GM21717 (cell line): ENCODE data around the gene SMPD3.

Source experiments
- ATAC-seq: cut with Tn5 transposase; IDR thresholded peaks from one replicate; pipeline ENCODE4 v1.9.1; 2021; ENCODE audit warnings: mild to moderate bottlenecking, moderate library complexity; ENCODE audit not compliant: unreplicated experiment

Gene SMPD3

DNA sequence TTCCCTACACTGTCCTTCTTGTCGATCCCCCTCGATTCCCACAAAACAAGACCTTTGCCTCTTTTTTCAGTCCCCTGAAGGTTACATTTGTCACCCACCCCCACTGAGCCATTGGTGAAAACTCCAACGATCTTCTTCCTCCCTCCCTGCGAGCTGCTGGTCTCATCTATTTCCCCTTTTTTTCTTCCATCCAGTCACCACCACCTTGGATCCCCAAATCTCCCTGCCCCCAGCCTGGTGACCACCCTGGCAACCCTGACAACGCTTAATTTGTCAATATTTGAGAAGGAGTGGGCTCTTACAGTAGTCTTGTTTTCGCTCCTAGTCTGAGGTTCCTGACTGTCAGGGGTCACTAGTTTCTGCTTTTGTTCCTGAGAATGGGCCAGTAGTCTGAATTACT lies 62.9 kb downstream of the SMPD3 start:
- no peak for ATAC-seq

GRCh38 chr16:68384288-68385161 lies 63.8 kb downstream of the SMPD3 start:
- ATAC-seq, result peak; percentile 45

DNA sequence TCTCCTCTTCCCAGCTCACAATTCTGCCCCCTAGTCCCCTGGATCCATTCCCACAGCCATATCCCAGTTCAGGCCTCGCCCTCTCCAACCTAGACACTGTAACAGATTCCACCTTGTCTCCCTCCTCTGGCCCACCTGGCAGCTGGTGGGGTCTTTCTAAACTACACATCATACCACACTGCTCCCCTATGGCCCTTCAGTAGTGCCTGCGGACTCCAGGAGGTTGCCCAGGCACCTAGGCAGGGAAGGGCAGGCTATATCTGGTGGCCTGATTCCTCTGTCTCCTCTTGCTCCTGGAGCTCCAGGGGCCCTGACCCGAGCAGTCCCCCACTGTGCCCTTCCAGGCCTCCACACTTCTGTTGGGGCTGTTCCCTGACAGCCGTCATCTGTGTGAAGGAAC lies 64.5 kb downstream of the SMPD3 start:
- ATAC-seq, result no peak

DNA sequence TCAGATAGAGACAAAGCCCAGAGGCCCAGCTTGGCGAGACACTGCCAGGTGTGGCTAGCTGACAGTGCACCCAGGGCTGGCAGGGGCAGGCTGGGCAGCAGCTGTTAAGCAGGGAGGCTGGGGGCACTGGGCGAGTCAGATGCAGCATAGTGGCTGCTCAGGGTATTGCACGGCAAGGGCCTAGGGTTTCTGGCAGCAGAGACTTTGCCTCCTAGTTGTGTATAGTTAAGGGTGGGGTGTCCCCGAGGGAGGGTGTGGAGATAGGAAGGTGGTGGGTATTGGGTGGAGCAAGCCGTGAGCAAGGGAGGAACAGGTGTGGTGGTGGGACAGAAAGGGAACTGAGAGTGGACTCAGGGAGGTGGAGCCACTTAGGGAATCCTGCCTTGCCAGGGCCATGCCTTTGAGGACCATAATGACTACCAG lies 66.0 kb downstream of the SMPD3 start:
- ATAC-seq, result no peak

- no peak for ATAC-seq
Measured at GRCh38 chr16:68381363-68381724, 67.0 kb downstream of the SMPD3 start.

DNA sequence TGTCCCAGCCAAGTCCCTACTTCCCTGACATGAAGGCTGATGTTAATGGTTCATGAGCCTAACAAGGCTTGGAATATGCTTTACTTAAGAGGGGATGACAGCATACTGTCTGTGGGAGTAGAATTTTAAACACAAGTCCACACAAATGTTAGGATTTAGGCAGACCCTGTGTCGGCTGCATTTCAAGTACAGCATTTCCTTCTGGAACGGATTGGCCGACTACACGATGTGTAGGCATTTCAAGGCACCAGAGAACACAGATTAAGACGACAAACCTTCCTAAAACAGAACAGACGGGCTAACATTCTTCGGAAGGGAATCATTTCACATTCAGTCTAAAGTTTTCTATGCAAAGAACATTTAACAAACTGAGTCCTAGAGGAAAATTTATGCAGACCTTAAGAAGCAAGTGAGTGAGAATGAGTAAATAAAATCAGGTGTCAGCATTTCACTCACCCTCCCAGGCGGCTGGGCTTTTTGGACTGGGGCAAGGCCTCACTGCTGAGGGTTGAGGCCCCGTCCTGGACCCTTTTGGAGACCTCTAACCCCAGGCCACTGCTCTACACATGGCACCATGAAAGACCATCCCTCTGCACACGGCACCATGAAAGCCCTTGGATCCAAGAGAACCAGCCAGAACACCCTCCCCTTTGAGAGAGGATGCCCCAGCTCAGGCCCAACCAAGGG lies 67.5 kb downstream of the SMPD3 start:
- no peak for ATAC-seq

- ATAC-seq, result no peak
Measured at GRCh38 chr16:68380348-68380670, 68.0 kb downstream of the SMPD3 start.

GRCh38 chr16:68379472-68380347 lies 68.6 kb downstream of the SMPD3 start:
- ATAC-seq, result no peak

GRCh38 chr16:68378436-68379415 lies 69.6 kb downstream of the SMPD3 start:
- ATAC-seq, result no peak

GRCh38 chr16:68377667-68378393 lies 70.5 kb downstream of the SMPD3 start:
- no peak for ATAC-seq

- no peak for ATAC-seq
Measured at GRCh38 chr16:68377221-68377620, 71.1 kb downstream of the SMPD3 start.

DNA sequence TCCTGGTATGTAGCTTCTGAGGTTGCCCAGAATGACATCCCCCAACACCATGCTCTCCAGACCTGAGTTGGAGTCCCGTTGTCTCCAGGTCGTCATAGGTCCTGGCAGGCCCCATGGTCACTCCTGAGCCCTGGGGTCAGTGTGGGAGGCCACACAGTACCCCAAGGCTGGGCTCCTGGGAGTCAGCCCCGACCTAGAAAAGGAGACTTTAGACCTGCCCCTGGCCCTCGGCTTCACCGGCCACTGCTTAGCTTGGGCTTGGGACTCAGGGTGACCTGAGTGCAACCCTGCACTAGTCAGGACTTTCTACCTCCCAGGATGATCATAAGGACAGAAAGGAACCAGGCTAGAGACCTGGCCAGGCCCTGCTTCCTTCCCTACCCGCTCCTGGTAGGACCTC lies 71.7 kb downstream of the SMPD3 start:
- ATAC-seq, result no peak

DNA sequence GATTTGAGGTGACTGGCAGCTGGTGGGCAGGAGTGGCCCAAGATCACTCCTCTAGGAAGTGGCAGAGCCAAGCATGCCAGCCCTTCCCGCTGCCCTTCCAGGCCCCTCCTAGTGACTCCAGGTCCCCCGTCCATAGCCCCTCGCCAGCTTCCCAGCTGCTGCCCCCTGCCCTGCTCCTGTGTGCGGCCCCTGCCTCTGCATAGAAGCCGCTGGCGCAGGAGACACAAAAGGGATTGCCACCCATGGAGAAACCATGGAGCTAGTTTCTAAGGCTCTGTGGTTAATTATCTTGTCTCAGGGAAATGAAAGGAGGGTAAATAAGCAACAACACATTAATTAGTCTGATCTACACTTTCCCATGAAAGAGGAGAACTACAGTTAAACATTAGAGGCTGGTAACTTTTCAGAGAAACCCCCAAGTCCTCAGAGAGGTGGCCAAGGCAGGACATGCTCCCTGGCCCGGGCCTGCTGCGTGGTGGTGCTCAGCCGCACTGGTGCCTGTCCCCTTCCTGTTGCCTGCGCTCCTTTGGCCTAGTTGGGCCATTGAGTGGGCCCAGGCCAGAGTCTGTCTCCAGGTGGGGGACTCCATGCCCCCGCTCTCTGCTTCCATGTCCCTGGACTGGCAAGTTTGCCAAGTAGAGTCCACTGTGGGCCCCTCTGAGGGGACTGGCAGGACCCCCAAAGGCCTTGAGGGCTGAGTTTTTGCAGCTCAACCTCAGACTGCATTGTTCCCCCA lies 72.3 kb downstream of the SMPD3 start:
- ATAC-seq, result no peak

- no peak for ATAC-seq
Measured at GRCh38 chr16:68374961-68375660, 73.2 kb downstream of the SMPD3 start.

DNA sequence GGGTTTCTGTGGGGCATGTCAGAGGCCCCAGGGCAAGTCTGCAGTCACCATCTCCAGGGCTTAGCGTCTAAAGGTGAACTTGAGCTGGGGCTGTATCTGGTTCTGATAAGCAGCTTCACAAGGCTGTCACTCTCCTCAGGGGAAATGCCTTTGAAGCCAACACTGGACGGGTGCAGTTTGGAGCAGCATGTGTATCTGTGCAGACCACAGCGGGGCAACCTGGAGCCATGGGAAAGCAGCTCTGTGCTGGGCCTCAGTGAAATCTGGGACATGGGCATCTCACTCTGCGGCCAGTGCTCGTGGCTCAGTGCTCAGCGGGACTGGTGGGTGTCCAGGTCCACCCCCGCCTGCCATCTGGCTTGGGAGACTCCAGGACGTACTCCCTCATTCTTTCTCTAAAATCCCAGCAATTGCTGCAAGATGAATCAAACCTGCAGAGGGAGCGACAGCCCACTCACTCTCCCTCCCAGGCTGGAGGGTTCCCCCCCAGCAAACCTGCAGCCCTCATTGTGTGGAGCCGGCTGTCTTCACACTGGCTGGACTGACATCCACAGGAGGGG lies 74.0 kb downstream of the SMPD3 start:
- no peak for ATAC-seq

GRCh38 chr16:68373528-68374245 lies 74.6 kb downstream of the SMPD3 start:
- ATAC-seq, result no peak

GRCh38 chr16:68372806-68373205 lies 75.5 kb downstream of the SMPD3 start:
- ATAC-seq, result no peak

GRCh38 chr16:68372381-68372720 lies 76.0 kb downstream of the SMPD3 start:
- ATAC-seq, result no peak
